NCI-H345 (cell line): ENCODE results near the gene CDH3.

Source experiments
- DNase-seq: peaks from one replicate; lab custom pipeline; 2025; lab: John Stamatoyannopoulos, UW

CDH3 gene

DNA sequence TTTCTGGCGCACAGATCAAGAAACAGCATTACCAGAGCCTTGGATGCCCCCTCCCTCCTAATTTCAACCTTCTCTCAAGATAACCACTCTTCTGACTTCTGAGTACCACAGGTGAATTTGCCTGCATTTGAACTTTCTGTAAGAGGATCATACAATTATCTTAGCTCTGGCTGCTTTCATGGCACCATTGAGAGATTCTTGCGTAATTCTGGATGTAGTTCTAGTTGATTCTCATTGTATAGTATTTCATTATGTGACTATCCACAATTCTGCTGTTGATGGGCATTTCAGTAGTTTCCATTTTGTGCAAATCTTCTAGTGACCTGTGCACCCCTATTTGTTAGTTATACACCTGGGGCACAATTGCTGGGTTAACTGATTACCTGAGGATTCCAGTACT lies 7.5 kb downstream of the CDH3 start:
- DNase-seq, result no peak

GRCh38 chr16:68655806-68656205 lies 10.7 kb downstream of the CDH3 start:
- no peak for DNase-seq

- DNase-seq, result no peak
These were observed 11.6 kb downstream of the CDH3 start for GRCh38 chr16:68656751-68657150.

- DNase-seq, result no peak
These were observed 13.3 kb downstream of the CDH3 start for GRCh38 chr16:68658341-68658973.

GRCh38 chr16:68658974-68659360 lies 13.9 kb downstream of the CDH3 start:
- no peak for DNase-seq

DNA sequence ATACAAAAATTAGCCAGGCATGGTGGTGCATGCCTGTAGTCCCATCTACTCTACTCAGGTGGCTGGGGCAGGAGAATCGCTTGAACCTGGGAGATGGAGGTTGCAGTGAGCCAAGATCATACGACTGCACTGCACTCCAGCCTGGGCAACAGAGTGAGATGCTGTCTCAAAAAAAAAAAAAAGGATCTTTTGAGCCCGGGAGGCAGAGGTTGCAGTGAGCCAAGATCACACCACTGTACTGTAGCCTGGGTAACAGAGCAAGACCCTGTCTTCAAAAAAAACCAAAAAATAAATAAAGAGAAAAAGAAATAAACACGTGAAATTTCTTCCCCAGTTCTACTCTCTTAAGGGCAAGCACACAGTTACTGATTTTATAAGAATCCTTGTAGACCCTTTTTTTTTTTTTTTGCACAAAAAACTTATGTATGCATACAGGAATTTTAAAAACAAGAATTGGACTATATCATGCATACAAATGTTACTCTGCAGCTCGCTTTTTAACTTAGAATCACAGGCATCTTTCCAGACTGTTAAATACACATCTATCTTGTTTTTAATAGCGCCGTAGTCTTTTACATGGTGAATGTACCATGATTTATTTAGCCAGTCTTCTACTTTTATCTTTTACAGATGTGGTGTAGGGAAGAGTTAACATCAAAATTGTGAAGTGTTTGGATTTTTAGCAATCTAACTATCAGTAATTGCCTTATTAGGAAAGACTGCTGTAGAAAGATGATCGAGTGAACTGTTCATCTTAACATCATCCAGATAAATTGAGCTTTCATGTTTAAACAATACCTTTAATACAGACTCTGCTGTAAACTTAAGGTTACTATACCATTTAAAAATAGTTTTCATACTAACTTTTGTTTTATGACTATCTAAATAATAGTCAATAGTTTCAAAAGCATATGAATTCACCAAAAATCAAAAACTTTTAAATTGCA lies 14.6 kb downstream of the CDH3 start:
- no peak for DNase-seq

DNA sequence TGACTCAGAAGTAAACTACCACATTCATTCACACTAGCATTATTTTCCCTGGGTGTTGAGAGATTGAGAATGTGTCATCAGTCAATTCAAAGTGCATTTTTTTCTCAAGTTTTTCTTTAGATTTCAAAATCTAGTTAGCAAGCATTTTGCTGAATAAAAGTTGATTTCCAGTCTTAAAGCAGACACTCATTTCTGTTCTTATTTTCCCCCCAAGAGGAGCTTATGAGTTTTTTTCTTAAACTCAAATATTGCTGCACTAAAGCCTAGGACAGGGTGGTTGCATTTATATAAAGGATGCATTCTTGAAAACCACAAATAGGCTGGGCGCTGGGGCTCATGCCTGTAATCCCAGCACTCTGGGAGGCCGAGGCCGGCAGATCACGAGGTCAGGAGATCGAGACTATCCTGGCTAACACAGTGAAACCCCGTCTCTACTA lies 15.3 kb downstream of the CDH3 start:
- no peak for DNase-seq

DNA sequence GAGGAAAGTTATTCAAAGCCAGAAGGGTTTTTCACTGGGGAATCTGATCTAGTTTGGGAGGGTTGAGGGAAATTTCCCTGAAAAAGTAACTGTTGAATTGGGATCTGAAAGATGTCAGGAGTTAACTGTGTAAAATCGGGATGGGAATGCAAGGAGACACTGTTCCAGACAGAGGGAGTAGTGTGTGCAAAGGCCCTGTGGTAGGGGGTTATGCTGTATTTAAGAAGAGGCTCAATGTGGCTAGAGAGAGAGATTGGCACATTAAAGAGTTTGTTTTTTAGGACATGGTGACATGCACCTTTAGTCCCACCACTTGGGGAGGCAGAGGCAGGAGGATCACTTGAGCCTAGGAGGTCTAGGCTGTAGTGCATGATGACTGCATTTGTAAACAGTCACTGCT lies 16.9 kb downstream of the CDH3 start:
- DNase-seq, result no peak

- no peak for DNase-seq
These were observed 19.2 kb downstream of the CDH3 start for GRCh38 chr16:68664297-68664696.

- no peak for DNase-seq
These were observed 20.4 kb downstream of the CDH3 start for GRCh38 chr16:68665501-68665900.

DNA sequence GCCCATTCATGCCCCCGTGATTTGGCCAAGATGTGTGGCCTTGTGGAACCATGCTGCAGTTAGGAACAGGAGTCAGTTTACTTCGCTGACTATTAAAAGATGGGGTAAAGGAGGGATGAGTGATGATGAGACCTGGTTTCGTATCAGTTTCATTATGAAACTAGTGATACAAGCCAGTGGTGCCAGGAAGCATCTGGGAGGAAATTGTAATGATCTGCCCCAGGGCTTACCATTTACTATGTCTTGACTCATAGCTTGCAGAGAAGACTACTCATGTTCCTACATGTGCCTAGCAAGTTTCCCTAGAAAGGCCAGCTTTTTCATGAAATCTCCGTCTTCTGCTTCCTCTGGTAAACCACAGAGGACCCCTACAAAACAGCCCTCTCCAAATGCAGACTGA lies 23.2 kb downstream of the CDH3 start:
- no peak for DNase-seq

DNA sequence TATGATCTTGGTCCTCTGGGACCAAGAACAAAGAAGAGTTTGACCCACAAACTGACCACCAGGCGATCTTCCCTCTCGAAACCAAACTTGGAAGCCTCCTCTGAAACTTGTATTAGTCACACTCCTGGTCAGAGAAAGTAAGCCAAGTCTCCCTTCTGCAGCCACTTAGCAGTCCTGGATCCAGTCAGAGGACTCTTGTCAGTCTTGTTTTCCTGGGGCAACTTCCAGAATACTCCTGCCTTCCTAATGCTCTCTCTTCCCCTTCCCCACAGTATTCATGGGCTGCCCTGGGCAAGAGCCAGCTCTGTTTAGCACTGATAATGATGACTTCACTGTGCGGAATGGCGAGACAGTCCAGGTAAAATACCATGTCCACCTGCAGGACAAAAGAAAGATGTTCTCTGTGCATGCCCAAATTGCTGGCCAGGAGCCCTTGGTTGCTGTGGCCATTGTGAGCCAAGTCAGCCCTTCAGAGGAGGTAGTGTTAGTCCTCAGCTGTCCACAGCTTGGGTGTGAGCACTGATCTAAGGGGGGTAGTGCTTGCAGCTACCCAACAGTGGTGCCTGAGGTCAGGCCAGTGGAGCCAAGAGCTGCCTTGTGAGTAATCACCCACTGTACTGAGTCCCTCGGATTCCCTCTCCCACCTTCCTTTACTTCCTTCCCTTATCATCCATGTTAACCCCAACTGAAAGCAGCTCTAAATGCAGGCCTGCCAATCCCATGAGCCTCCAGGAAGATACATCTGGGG lies 31.2 kb downstream of the CDH3 start:
- DNase-seq, result no peak

- DNase-seq, result no peak
These were observed 35.9 kb downstream of the CDH3 start for GRCh38 chr16:68681038-68681437.

- DNase-seq, result no peak
These were observed 40.8 kb downstream of the CDH3 start for GRCh38 chr16:68685685-68686478.

DNA sequence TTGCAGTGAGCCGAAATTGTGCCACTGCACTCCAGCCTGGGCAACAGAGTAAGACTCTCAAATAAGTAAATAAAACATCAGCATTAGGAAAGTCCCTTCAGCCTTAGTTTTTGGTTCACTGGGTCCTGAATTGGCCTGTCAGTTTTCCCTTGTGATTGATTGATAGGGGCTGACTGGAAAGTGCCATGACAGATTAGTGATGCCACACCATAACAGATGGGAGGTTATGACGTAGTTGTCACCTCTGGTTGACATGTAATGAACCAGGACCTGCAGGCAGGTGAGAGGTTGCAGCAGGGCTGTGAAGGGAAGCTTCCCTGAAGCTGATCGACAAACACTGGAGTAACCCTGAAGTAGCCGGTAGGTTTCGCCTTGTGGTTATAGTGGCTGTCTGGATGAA lies 41.8 kb downstream of the CDH3 start:
- DNase-seq, result no peak

DNA sequence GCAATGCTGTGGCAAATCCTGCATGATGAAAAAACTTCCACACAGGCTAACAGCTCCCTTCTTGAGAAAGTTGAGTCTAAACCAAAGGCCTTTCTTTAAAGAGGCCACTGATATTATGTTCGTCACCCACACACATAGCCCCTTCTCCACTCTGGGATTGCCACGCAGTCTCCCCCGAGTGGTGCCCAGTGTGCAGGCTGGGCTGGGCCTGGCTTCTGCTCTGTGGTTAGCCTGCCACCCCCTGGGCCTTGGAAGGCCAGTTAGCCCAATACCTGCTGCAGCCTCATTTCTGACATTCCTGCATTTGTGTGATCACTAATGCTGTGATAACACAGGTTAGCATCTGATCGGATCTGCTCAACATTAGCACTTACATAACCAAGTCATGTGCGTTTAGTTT lies 44.8 kb downstream of the CDH3 start:
- DNase-seq, result no peak

DNA sequence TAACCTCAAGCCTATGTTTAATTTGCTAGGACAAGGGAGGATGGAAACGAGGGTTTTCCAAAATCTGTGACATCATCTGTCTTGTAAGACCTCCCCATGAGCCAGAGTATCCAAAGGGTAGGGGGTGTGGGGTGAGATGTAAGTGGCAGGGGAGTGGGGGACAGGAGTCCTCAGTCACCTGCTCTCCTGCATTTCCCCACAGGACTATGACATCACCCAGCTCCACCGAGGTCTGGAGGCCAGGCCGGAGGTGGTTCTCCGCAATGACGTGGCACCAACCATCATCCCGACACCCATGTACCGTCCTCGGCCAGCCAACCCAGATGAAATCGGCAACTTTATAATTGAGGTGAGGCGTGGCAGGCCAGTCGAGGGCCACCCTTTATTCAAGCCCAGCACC lies 50.5 kb downstream of the CDH3 start:
- DNase-seq, result no peak

- peak; percentile 42 for DNase-seq
These were observed 51.4 kb downstream of the CDH3 start for GRCh38 chr16:68696514-68696913.

GRCh38 chr16:68698091-68698490 lies 53.0 kb downstream of the CDH3 start:
- DNase-seq, result no peak

DNA sequence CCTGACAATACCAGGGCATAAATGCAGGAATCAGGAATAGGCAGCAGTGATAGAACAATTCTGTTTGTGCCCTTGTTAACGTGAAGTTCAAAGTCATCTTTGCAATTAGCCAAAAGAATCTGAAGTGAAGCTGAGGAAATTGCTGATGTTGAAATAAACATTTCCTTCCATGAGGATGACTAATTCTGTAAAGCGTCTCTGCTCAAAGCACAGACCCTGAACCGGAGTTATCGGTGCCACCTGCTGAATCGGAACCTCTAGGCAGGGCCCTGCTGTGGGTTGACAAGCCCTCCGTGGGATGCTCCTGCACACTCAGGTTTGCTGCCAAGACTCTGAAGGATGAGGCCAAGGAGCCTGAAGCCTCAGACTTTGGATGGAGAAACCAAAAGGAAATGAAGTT lies 55.0 kb downstream of the CDH3 start:
- no peak for DNase-seq

GRCh38 chr16:68700831-68701230 lies 55.7 kb downstream of the CDH3 start:
- DNase-seq, result no peak
